Measurements from ENCODE around the gene MAPK10.

Gene MAPK10

DNA sequence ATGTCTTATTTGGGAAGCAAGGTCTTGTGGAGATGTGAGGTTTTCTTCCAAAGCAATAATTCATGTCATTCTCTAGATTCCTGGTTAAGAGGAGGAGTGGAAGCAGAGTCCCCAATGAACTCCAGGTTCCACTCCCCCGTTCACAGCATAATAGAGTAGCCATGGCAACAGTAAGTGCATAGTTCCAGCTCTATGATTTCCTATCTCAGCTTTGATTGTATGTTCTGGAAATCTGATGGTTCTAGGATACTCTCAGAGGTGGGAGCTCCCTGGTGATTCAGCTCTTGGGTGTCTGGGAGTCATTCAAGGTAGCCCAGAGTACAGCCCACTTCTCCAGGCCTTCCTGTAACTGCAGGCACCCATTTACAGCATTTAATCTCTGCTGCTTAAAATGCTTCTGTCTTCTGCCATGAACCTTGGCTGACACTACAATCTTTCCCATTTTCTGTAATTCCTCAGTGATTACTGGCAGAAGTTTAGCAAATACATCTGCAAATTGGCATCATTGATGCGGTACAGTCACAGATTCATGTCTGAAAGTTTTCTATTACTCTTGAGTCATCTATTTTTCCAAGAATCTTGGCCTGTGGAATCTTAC lies 242.0 kb downstream of the MAPK10 start:
- H3K36me3 ChIP-seq (ENCODE audit: control insufficient read depth in 2 of 2, insufficient read depth in 2 of 2, low read length in 2 of 2) = no peaks in the 10 kb centered on the region
- no peaks in the 10 kb centered on the region for H3K9me3 ChIP-seq (ENCODE audit: control insufficient read depth in 2 of 2, low read length in 2 of 2)
- H3K9ac ChIP-seq (ENCODE audit: low read length in 2 of 2) = no peak overlapping the region
- no peak overlapping the region for H3K4me3 ChIP-seq (ENCODE audit: low read length in 2 of 2)
- H3K27me3 ChIP-seq (ENCODE audit: control insufficient read depth in 1 of 2, insufficient read depth in 2 of 2, low read length in 2 of 2) = no peaks in the 10 kb centered on the region
- no peak overlapping the region for H3K27ac ChIP-seq (ENCODE audit: low read length)
- H3K4me1 ChIP-seq (ENCODE audit: control insufficient read depth, insufficient read depth, low read length) = peaks cover 3% of the 10 kb centered on the region

DNA sequence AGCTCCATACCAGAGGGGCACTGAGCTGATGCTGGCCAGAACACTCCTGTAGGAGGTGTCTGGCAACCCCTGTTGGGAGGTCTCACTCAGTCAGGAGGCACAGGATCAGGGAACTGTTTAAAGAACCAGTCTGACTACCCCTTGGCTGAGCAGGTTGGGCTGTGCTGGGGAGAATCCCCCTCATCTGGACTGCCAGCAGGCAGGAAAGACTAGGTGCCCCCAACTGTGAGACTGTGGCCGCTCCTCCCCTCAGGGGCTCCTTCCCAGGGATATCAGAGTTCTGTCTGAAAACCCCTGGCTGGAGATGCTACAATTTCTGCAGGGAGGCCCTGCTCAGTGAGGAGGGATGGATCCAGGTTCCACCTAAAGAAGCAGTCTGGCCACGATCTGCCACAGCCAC lies 245.3 kb downstream of the MAPK10 start:
- Histone ChIP-seq H3K27me3 (ENCODE audit: control insufficient read depth in 1 of 2, insufficient read depth in 2 of 2, low read length in 2 of 2) (no peaks in the 10 kb centered on the region), H3K4me1 (ENCODE audit: control insufficient read depth, insufficient read depth, low read length) (peaks cover 3% of the 10 kb centered on the region), H3K9me3 (ENCODE audit: control insufficient read depth in 2 of 2, low read length in 2 of 2) (no peaks in the 10 kb centered on the region), H3K9ac (ENCODE audit: low read length in 2 of 2) (no peak overlapping the region), H3K27ac (ENCODE audit: low read length) (no peak overlapping the region), H3K4me3 (ENCODE audit: low read length in 2 of 2) (no peak overlapping the region), H3K36me3 (ENCODE audit: control insufficient read depth in 2 of 2, insufficient read depth in 2 of 2, low read length in 2 of 2) (no peaks in the 10 kb centered on the region)

DNA sequence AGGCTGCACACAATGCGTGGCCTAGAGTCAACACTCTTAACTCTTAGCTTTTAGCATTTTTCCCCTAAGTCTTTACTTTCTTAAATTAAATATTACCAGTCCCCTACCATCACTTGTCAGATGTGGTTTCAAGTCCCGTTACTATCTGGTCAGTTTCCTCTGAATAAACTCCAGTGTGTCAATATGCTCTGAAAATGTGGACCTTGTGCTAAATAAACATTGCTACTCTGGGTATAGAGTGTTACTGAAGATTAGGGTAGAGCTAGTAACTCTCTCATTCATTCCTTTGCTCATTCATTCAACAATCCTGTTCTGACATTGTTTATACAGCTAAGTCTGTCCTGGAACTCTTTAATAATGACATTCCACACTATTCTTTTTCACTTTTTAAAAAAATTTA lies 251.0 kb downstream of the MAPK10 start:
- no peaks in the 10 kb centered on the region for H3K36me3 ChIP-seq (ENCODE audit: control insufficient read depth in 2 of 2, insufficient read depth in 2 of 2, low read length in 2 of 2)
- H3K4me1 ChIP-seq (ENCODE audit: control insufficient read depth, insufficient read depth, low read length) = no peaks in the 10 kb centered on the region
- H3K9me3 ChIP-seq (ENCODE audit: control insufficient read depth in 2 of 2, low read length in 2 of 2) = no peaks in the 10 kb centered on the region
- no peaks in the 10 kb centered on the region for H3K27me3 ChIP-seq (ENCODE audit: control insufficient read depth in 1 of 2, insufficient read depth in 2 of 2, low read length in 2 of 2)
- no peak overlapping the region for H3K27ac ChIP-seq (ENCODE audit: low read length)
- H3K4me3 ChIP-seq (ENCODE audit: low read length in 2 of 2) = no peak overlapping the region
- H3K9ac ChIP-seq (ENCODE audit: low read length in 2 of 2) = no peak overlapping the region

DNA sequence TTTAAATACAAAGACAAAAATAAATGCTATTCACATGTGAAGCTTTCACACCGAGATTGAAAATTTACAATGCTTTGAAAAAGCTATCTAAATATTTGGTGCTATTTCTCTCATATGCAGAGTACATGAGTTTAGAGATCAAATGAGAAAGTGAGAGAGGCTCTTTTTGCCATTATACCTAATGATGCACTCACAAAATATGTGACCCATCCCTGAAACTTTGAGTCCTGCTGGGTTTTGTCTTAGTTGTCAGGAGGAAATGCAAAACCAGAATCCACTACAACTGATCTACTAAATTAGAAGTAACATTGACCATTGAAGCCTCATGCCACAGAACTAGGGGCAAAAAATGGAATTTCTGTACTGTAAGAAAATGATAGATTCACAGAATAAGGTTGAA lies 251.7 kb downstream of the MAPK10 start:
- no peaks in the 10 kb centered on the region for H3K9me3 ChIP-seq (ENCODE audit: control insufficient read depth in 2 of 2, low read length in 2 of 2)
- H3K9ac ChIP-seq (ENCODE audit: low read length in 2 of 2) = no peak overlapping the region
- H3K27ac ChIP-seq (ENCODE audit: low read length) = no peak overlapping the region
- no peak overlapping the region for H3K4me3 ChIP-seq (ENCODE audit: low read length in 2 of 2)
- no peaks in the 10 kb centered on the region for H3K4me1 ChIP-seq (ENCODE audit: control insufficient read depth, insufficient read depth, low read length)
- H3K36me3 ChIP-seq (ENCODE audit: control insufficient read depth in 2 of 2, insufficient read depth in 2 of 2, low read length in 2 of 2) = no peaks in the 10 kb centered on the region
- no peaks in the 10 kb centered on the region for H3K27me3 ChIP-seq (ENCODE audit: control insufficient read depth in 1 of 2, insufficient read depth in 2 of 2, low read length in 2 of 2)

DNA sequence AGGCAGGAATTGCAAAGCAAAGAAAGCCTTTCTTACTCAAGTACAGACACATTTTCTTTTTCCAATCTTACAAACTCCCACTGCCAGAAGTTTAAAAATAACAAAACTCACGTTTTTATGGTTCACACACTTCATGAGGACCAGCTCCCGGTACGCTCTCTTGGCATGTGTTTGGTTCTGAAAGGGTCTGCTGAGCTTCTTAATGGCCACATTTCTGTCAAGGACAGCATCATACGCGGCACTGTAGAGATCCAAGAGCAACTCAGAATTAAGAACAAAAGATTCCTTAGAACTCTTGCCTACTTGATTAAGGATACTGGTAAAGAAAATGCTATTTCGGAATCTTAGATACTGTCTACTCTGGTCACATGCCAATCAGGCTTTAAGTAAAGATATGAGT lies 252.7 kb downstream of the MAPK10 start:
- Histone ChIP-seq H3K9me3 (ENCODE audit: control insufficient read depth in 2 of 2, low read length in 2 of 2) (no peaks in the 10 kb centered on the region), H3K27me3 (ENCODE audit: control insufficient read depth in 1 of 2, insufficient read depth in 2 of 2, low read length in 2 of 2) (no peaks in the 10 kb centered on the region), H3K4me1 (ENCODE audit: control insufficient read depth, insufficient read depth, low read length) (no peaks in the 10 kb centered on the region), H3K27ac (ENCODE audit: low read length) (no peak overlapping the region), H3K36me3 (ENCODE audit: control insufficient read depth in 2 of 2, insufficient read depth in 2 of 2, low read length in 2 of 2) (no peaks in the 10 kb centered on the region), H3K9ac (ENCODE audit: low read length in 2 of 2) (no peak overlapping the region), H3K4me3 (ENCODE audit: low read length in 2 of 2) (no peak overlapping the region)

DNA sequence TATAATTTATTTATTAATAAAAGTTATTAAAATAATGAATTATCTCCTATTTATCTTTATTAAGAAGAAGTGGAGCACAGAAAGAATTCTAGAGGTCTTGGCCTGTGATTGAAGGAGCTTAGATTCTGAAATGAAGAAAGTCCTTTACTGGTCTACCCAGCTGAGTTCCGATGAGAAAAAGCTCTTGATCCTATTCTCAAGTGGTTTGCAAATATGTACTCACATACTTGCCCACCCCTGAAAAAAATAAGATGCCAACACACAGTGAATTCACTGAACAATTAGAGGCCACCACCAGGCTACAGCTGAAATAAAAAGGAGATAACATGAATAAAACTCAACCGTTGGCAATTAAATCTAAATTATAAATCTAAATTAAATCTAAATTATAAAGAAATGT lies 253.4 kb downstream of the MAPK10 start:
- Histone ChIP-seq H3K27me3 (ENCODE audit: control insufficient read depth in 1 of 2, insufficient read depth in 2 of 2, low read length in 2 of 2) (no peaks in the 10 kb centered on the region), H3K36me3 (ENCODE audit: control insufficient read depth in 2 of 2, insufficient read depth in 2 of 2, low read length in 2 of 2) (no peaks in the 10 kb centered on the region), H3K4me1 (ENCODE audit: control insufficient read depth, insufficient read depth, low read length) (no peaks in the 10 kb centered on the region), H3K9me3 (ENCODE audit: control insufficient read depth in 2 of 2, low read length in 2 of 2) (no peaks in the 10 kb centered on the region), H3K4me3 (ENCODE audit: low read length in 2 of 2) (no peak overlapping the region), H3K9ac (ENCODE audit: low read length in 2 of 2) (no peak overlapping the region), H3K27ac (ENCODE audit: low read length) (no peak overlapping the region)

DNA sequence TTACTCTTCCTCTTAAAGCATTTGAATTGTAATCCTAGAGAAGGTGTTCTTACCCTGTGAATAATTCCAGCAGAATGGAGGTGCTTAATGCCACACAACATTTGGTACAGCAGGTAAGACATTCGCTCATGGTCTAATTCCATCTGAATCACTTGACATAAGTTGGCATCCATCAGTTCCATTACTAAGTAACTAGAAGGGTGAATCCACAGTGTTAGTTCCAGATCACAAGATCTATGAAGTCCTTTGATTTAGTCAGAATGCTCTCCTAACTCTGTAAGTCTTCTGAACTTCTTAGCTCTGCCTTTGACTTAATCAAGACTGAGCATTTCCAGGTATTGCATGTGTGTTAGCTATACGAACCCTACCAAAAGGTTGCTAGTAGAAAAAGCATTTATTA lies 258.0 kb downstream of the MAPK10 start:
- H3K27ac ChIP-seq (ENCODE audit: low read length) = no peak overlapping the region
- H3K9ac ChIP-seq (ENCODE audit: low read length in 2 of 2) = no peak overlapping the region
- no peaks in the 10 kb centered on the region for H3K27me3 ChIP-seq (ENCODE audit: control insufficient read depth in 1 of 2, insufficient read depth in 2 of 2, low read length in 2 of 2)
- H3K36me3 ChIP-seq (ENCODE audit: control insufficient read depth in 2 of 2, insufficient read depth in 2 of 2, low read length in 2 of 2) = no peaks in the 10 kb centered on the region
- no peak overlapping the region for H3K4me3 ChIP-seq (ENCODE audit: low read length in 2 of 2)
- H3K4me1 ChIP-seq (ENCODE audit: control insufficient read depth, insufficient read depth, low read length) = no peaks in the 10 kb centered on the region
- H3K9me3 ChIP-seq (ENCODE audit: control insufficient read depth in 2 of 2, low read length in 2 of 2) = no peaks in the 10 kb centered on the region

DNA sequence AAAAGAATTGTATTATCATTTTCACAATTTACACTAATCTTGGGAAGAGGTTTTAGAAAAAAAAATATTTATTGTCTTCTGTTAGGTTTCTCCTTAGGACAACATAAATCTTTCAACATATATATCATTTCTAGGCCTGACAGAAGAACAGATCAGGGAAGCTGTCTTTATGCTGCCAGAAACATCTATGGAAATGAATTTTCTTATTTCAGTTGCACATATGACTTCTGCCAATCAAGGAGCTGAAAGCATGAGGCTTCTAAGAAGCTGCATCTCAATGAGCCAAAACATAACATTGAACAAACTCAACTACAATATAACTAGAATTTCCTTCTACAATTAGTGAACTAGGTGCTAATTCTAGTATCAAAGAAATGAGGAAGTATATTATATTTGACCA lies 258.4 kb downstream of the MAPK10 start:
- H3K27ac ChIP-seq (ENCODE audit: low read length) = no peak overlapping the region
- H3K9me3 ChIP-seq (ENCODE audit: control insufficient read depth in 2 of 2, low read length in 2 of 2) = no peaks in the 10 kb centered on the region
- H3K4me1 ChIP-seq (ENCODE audit: control insufficient read depth, insufficient read depth, low read length) = no peaks in the 10 kb centered on the region
- H3K36me3 ChIP-seq (ENCODE audit: control insufficient read depth in 2 of 2, insufficient read depth in 2 of 2, low read length in 2 of 2) = no peaks in the 10 kb centered on the region
- no peaks in the 10 kb centered on the region for H3K27me3 ChIP-seq (ENCODE audit: control insufficient read depth in 1 of 2, insufficient read depth in 2 of 2, low read length in 2 of 2)
- H3K4me3 ChIP-seq (ENCODE audit: low read length in 2 of 2) = no peak overlapping the region
- no peak overlapping the region for H3K9ac ChIP-seq (ENCODE audit: low read length in 2 of 2)

DNA sequence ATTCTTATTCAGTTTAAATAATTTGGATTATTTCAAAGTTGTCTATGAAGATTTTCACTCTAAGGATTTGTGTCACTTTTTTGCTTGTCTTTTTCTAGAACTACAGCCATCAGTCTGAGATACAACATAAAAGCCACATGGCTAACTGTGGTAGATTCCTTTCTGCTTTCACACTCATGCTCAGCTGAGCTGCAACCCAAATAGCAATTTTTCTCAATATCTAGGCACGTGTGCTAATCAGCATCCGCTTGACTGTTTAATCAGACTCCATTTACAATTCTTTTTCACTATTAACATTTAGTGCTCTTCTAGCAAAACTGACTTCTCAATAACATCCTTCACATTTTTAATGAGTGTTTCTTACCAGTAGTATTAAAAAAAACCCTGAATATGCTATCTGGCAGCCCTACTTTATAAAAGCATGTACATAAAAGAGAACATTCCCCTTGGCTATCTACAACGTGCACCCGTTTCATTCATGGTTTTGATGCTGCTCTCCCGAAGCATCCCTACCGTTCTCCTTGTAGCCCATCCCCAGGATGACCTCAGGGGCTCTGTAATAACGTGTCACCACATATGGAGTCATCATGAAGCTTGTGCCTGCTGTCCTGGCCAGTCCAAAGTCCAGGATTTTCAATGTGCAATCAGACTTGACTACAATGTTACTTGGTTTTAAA lies 259.2 kb downstream of the MAPK10 start:
- Histone ChIP-seq H3K9ac (ENCODE audit: low read length in 2 of 2) (no peak overlapping the region), H3K36me3 (ENCODE audit: control insufficient read depth in 2 of 2, insufficient read depth in 2 of 2, low read length in 2 of 2) (no peaks in the 10 kb centered on the region), H3K27ac (ENCODE audit: low read length) (no peak overlapping the region), H3K27me3 (ENCODE audit: control insufficient read depth in 1 of 2, insufficient read depth in 2 of 2, low read length in 2 of 2) (no peaks in the 10 kb centered on the region), H3K9me3 (ENCODE audit: control insufficient read depth in 2 of 2, low read length in 2 of 2) (no peaks in the 10 kb centered on the region), H3K4me1 (ENCODE audit: control insufficient read depth, insufficient read depth, low read length) (no peaks in the 10 kb centered on the region), H3K4me3 (ENCODE audit: low read length in 2 of 2) (no peak overlapping the region)

DNA sequence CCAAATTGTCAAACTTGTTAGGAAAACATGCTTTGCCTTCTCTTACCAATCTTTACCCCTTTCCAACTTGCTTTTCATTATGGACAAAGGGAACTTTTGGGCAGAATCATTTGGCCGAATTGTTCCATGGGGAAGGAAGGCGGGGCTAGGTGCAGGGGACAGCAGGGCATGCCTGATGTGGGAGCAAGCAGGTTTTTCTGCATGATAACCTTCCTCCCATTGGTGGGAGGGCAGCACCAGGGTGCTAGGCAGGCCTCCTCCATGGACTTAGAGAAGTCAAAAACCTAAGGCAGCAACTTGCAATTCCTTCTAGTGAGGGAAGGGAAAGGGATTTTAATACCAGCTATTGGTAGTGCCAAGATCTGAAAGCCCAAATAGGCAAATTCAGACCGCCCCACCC lies 260.5 kb downstream of the MAPK10 start:
- Histone ChIP-seq H3K9me3 (ENCODE audit: control insufficient read depth in 2 of 2, low read length in 2 of 2) (no peaks in the 10 kb centered on the region), H3K36me3 (ENCODE audit: control insufficient read depth in 2 of 2, insufficient read depth in 2 of 2, low read length in 2 of 2) (no peaks in the 10 kb centered on the region), H3K27ac (ENCODE audit: low read length) (no peak overlapping the region), H3K4me1 (ENCODE audit: control insufficient read depth, insufficient read depth, low read length) (no peaks in the 10 kb centered on the region), H3K9ac (ENCODE audit: low read length in 2 of 2) (no peak overlapping the region), H3K27me3 (ENCODE audit: control insufficient read depth in 1 of 2, insufficient read depth in 2 of 2, low read length in 2 of 2) (no peaks in the 10 kb centered on the region), H3K4me3 (ENCODE audit: low read length in 2 of 2) (no peak overlapping the region)

DNA sequence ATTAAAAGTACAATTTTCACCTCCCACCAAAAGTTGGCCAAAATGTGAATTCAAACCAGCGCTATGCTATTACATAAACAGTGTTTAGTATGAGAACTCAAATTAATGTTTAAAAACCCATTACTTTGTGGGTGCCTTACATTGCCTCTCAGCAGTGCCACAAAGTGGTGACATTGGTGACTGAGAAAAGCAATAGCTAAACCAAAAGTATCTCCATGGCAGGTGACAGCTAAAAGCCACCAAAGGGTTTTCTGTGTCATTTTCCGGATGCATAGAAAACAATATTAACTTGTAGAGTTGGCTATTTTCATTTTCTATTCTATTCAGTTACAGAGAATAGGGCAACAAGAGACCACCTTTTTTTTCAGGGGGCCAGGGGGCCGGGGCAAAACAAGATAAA lies 261.2 kb downstream of the MAPK10 start:
- no peak overlapping the region for H3K9ac ChIP-seq (ENCODE audit: low read length in 2 of 2)
- no peak overlapping the region for H3K4me3 ChIP-seq (ENCODE audit: low read length in 2 of 2)
- no peak overlapping the region for H3K27ac ChIP-seq (ENCODE audit: low read length)
- no peaks in the 10 kb centered on the region for H3K27me3 ChIP-seq (ENCODE audit: control insufficient read depth in 1 of 2, insufficient read depth in 2 of 2, low read length in 2 of 2)
- H3K9me3 ChIP-seq (ENCODE audit: control insufficient read depth in 2 of 2, low read length in 2 of 2) = no peaks in the 10 kb centered on the region
- H3K4me1 ChIP-seq (ENCODE audit: control insufficient read depth, insufficient read depth, low read length) = no peaks in the 10 kb centered on the region
- no peaks in the 10 kb centered on the region for H3K36me3 ChIP-seq (ENCODE audit: control insufficient read depth in 2 of 2, insufficient read depth in 2 of 2, low read length in 2 of 2)
